Activated CD4-positive, alpha-beta T cell treated with anti-CD3 and anti-CD28 coated beads, Interleukin-2, amount 50 U/mL, for 16 hours (primary cell): ENCODE measurements around the gene SAA1.

Experiments used
- DNase-seq: peaks from one replicate; pipeline ENCODE4 v3.0.0-alpha.2; 2020

The SAA1 gene

DNA sequence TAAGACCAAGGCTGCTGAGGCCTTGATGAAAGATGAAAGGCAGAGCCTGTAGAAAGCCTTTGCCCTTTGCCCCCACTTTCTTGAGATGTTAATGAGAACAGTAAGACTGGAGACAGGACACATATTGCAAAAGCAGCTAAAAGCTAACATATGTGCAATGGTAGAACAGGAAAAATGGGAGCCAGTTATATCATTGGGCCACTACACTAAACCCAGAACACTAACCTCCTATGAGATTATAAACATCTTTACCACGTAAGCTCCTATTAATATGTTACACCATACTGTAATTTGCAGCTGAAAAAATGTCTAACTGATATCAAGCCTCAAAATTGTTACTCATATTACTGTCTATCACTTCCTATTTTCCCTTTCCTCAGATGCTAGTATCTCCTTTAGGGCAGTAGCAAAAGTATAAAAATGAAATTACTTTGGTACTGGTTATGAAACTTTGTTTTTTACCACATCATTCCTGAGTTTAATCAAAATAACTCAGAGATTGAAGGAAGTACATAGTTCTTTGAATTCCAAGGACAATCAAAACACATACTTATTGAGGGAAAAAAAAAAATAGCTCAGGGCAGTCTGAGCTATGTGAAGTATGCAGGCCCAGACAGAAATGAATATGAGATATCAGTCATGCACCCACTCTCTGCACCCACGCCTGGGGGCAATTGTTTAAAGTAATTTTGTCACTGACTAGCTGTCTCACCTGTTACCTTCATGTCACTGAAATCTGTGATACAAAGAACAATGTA lies 46.8 kb downstream of the SAA1 start:
- no peak for DNase-seq

DNA sequence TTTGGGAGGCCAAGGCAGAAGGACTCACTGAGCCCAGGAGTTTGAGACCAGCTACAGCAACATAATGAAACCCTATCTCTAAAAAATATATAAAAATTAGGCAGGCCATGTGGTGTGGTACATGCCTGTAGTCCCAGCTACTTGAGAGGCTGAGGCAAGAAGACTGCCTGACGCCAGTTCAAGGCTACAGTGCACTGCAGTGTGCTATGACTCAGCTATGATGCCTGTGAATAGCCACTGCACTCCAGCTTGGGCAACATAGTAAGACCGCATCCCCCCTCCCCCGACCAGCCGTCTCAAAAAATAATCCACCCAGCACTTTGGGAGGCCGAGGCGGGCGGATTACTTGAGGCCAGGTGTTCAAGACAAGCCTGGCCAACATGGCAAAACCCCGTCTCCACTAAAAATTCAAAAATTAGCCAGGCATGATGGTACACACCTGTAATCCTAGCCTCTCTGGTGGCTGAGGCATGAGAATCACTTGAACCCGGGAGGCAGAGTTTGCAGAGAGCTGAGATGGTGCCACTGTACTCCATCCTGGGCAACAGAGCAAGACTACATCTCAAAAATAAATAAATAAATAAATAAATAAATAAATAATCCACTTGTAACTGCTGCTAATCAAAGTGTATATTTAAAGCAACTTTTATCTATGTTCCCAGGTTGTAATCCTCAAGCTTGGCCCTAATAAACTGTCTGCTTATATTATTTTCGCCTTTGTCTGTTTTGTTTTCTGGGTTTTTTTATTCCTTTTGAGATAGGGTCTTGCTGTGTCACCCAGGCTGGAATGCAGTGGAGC lies 48.1 kb downstream of the SAA1 start:
- no peak for DNase-seq

DNA sequence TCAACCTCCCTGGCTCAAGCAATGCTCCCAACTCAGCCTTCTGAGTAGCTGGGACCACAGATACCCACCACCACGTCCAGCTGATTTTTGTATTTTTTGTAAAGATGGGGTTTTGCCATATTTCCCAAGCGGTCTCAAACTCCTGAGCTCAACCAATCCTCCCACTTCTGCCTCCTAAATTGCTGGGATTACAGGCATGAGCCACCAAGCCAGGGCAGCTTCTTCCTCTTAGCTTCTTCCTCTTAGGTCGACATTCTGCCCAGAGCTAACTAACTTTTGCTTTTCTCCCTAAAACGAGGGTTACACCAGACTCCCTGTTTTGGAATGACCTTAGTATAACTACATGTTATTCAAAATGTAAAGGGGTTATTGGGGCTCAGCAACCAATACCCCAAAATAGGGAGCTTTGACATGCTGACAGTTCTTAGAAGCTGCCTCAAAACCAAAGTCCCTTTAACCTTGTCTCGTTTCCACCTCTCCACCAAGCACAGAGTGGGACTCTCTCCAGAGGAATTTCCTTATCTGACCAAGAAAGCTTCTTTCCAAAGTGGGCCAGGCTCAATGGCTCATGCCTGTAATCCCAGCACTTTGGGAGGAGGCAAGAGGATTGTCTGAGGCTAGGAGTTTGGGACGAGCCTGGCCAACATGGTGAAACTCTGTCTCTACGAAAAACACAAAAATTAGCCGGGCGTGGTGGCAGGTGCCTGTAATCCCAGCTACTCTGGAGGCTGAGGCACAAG lies 48.9 kb downstream of the SAA1 start:
- no peak for DNase-seq

DNA sequence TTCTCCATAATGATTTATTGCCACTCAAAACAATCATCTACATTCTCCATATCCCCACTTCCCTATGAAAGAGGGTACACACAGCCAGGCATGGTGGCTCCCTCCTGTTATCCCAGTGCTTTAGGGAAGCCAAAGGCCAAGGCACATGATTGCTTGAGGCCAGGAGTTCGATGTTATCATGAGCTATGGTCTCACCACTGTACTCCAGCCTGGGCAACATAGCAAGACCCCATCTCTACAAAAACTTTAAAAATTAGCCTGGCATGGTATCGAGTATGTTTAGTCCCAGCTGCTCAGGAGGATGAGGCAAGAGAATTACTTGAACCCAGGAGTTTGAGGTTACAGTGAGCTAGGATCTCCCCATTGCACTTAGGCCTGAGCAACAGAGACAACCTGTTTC lies 49.8 kb downstream of the SAA1 start:
- no peak for DNase-seq

DNA sequence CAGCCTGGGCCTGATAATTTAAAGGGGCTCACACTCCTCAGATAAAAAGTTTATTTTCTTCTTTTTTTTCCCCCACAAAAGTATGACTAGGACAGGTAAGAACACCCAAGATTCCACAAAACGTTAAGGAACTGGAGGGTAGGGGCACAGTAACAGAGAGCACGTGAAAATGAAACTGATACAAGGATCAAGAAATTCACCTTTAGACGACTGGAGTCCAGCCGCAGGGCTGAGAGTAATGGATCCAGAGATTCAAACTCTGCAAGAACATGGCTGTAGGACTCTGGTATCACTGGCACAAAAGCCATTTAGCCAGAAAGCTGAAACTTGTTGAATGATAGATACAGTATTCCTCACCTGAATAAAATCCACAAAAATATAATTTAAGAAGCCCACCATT lies 51.5 kb downstream of the SAA1 start:
- no peak for DNase-seq
